ENCODE data around the gene VGF.
"Not testable (repeated sequence)": the region's sequence is repeated elsewhere in the genome, so short reads cannot be mapped to it uniquely, and the experiment has no call there.

- not testable (repeated sequence) for TF ChIP-seq EZH2phosphoT487 (IDR thresholded peaks at IDR 0.05; ENCODE audit: unreplicated experiment); CTCF (conservative IDR thresholded peaks at IDR 0.05; ENCODE audit: low read depth in 2 of 2); EZH2 (IDR thresholded peaks at IDR 0.05; ENCODE audit: low read depth, unreplicated experiment); POLR2AphosphoS5 (IDR thresholded peaks at IDR 0.05; ENCODE audit: low read depth); REST (IDR thresholded peaks at IDR 0.05; ENCODE audit: unreplicated experiment); ETS1 (IDR thresholded peaks at IDR 0.05); ZNF462 (CRISPR knock-in tag; IDR thresholded peaks at IDR 0.05); NANOG (IDR thresholded peaks at IDR 0.05; ENCODE audit: borderline replicate concordance)
Observed at GRCh38 chr7:101199522-101199921, 34.2 kb upstream of the VGF start.
